Stimulated activated CD4-positive, alpha-beta T cell treated with anti-CD3 and anti-CD28 coated beads, Interleukin-4, amount 100 ng/mL, for 4 hours (primary cell): ENCODE results near the gene SLC8A2.
"Not testable (repeated sequence)": the region's sequence is repeated elsewhere in the genome, so short reads cannot be mapped to it uniquely, and the experiment has no call there.

ENCODE experiments used
- DNase-seq, 2 experiments: peaks; one replicate each; pipeline ENCODE4 v3.0.0-alpha.2; 2020

Gene SLC8A2

GRCh38 chr19:47423203-47423882 is 48.4 kb downstream of the SLC8A2 start:
- no peak for DNase-seq

DNA sequence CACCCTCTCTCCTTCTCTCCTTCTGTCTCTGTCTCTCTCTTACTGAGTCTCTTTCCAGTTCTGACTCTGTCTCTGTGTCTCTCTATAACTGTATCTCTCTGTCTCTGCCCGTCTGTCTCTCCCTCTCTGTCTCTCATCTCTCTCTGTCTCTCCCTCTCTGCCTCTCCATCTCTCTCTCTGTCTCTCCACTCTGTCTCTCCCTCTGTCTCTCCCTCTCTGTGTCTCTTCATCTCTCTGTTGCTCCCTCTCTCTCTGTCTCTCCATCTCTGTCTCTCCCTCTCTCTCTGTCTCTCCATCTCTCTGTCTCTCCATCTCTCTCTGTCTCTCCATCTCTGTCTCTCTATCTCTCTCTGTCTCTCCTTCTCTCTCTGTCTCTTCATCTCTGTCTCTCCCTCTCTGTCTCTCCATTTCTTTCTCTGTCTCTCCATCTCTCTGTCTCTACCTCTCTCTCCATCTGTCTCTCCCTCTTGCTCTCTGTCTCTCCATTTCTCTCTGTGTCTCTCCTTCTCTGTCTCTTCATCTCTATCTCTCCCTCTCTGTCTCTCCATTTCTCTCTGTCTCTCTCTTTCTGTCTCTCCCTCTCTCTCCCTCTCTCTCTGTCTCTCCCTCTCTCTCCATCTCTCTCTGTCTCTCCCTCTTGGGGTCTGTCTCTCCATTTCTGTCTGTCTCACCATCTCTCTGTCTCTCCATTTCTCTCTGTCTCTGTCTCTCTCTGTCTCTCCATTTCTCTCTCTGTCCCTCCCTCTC is 49.1 kb downstream of the SLC8A2 start:
- DNase-seq = no peak

GRCh38 chr19:47421844-47422395 is 49.8 kb downstream of the SLC8A2 start:
- peak in 1 of 2 experiments; percentile 16 for DNase-seq

- DNase-seq = no peak
These were observed 50.4 kb downstream of the SLC8A2 start for GRCh38 chr19:47421244-47421786.

DNA sequence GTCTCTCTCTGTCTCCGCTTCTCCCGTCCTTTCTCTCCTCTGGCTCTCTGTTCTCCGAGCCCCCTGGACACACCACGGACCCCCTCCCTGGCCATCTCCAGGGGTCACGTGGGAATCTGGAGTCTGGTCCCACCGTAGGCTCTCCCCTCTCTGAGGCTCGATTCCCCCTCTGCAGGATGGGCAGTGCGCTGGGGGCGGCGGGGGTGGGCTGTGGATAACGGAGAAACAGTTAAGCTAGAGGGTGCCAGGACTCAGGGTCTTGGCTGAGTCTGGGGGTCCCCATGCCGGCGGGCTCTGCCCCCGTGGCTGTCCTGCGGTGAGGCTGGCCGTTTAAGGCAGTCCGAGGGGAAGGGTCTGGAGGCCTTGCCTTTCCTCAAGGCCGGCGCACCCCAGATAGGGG is 51.9 kb downstream of the SLC8A2 start:
- no peak for DNase-seq

GRCh38 chr19:47419030-47419783 is 52.5 kb downstream of the SLC8A2 start, which contains the start of gene MEIS3:
Gene MEIS3 (minus strand): TSS chr19:47419527. CDS start chr19:47419081, 446 bp downstream.
- no peak for DNase-seq

- no peak for DNase-seq
These were observed 53.0 kb downstream of the SLC8A2 start for GRCh38 chr19:47418692-47419029.

- DNase-seq = peak in 1 of 2 experiments; percentile 34
These were observed 53.7 kb downstream of the SLC8A2 start for GRCh38 chr19:47417746-47418691.

DNA sequence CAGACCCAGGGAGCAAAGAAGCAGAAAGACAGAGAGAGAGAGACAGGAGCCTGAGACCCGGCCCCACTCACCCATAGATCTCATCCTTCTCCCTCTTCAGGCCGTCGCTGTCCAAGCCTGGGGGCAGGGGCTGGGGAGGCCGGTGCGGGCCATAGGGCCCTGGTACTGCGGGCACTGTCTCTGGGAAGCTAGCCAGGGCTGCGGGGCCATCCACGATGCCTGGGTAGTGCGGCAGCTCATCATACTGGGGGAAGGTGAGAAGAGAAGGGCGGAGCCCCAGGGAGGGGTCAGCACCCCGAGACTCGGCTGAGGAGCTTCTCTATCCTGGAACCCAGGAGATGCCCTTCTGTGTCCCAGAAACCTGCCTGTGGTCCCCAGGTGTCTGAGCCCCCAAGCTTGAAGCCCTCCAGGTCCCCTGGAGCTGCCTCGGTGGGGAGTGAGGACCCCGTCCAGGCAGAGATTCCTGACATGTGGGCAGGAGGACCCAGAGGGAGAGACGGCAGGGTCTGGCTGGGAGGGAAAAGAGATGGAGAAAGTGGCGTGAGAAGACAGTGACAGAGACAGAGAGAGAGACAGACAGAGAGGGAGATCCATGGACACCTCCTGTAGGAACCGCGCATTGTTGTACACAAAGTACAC is 54.5 kb downstream of the SLC8A2 start:
- no peak for DNase-seq

GRCh38 chr19:47416643-47416985 is 55.1 kb downstream of the SLC8A2 start:
- no peak for DNase-seq

- no peak for DNase-seq
These were observed 55.6 kb downstream of the SLC8A2 start for GRCh38 chr19:47415953-47416642.

DNA sequence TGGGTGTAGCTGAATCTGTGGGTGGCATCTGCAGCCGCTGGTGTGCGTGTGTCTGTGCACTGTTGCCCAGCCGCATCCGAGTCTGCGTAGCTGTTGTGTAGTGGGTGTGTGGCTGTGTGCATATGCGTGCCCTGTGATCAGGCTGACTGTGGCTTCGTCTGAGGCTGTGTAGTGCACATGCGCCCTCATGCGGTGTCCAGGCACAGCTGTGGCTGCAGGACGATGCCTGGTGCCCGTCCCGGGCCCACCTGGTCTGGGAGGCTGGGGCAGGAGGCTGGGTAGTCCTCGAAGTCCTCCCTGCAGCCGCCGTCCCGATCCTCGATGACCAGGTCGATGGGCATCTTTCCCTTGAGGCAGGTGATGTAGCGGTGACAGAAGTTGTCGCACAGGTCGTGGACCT is 57.2 kb downstream of the SLC8A2 start:
- no peak for DNase-seq

DNA sequence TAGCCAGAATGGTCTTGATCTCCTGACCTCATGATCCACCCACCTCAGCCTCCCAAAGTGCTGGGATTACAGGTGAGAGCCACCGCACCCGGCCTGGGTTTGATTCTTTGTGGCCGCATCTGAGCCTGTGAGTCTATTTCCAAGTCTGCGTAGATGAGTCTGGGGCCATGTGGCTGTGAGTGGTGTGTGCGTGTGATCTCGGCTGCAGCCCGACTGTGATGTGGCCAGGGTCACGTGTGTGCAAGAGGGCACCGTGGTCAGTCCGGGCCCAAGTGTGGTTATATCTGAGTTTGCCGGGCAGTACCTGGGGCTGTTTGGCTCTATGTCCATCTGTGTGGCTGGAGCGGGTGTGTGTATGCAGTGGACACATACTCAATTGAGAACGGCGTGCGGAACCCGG is 57.8 kb downstream of the SLC8A2 start:
- no peak for DNase-seq

GRCh38 chr19:47411696-47412095 is 60.0 kb downstream of the SLC8A2 start:
- DNase-seq = not testable (repeated sequence)

GRCh38 chr19:47411101-47411500 is 60.6 kb downstream of the SLC8A2 start:
- no peak for DNase-seq

DNA sequence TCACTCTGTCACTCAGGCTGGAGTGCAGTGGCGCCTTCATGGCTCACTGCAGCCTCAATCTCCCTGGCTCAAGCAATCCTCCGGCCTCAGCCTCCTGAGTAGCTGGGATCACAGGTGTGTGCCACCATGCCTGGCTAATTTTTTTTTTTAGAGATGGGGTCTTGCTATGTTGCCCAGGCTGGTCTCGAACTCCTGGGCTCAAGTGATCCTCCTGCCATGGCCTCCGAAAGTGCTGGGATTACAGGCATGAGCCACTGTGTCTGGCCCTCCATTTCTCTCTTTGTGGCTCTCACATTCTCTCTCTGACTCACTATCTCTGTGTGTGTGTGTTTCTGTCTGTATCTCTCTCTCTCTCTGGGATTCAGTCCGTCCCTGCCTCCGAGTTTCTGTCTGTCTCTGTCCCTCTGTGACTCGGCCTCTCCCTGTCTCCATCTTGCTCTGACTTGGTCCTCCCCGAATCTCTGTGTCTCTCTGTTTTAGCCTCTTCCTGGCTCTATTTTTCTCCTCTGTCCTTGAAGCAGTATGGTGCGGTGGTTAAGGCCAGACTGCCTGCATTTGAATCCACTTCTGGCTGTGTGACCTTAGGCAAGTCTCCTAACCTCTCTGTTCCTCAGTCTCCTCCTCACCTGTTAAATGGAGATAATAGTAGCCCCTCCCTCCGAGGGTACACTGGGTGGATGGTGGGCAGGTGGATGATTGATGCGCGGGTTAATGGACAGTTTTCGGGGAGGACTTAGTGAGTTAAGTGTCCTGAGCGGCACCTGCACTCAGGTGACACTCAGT is 63.3 kb downstream of the SLC8A2 start:
- no peak for DNase-seq

GRCh38 chr19:47407417-47407774 is 64.3 kb downstream of the SLC8A2 start:
- DNase-seq = no peak

- DNase-seq = no peak
These were observed 64.8 kb downstream of the SLC8A2 start for GRCh38 chr19:47406711-47407416.

GRCh38 chr19:47405854-47406417 is 65.8 kb downstream of the SLC8A2 start:
- no peak for DNase-seq
